C4-2B (cell line): ENCODE data around the gene NAIF1.

Source experiments
- CTCF ChIP-seq: fragments of 450-650 bp; conservative IDR thresholded peaks from 2 replicates; pipeline ENCODE4 v1.5.1; 2017; ENCODE audit warnings: mild to moderate bottlenecking
- ZFX ChIP-seq: fragments of 450-650 bp; IDR thresholded peaks from 2 replicates; pipeline ENCODE4 v1.6.1; 2017

- TF ChIP-seq CTCF = no peak
- TF ChIP-seq ZFX = no peak
Observed at GRCh38 chr9:128049843-128050242, 17.3 kb downstream of the NAIF1 start.
